CD4-positive, alpha-beta T cell treated with Interleukin-4 for 1 hour (primary cell): ENCODE data around the gene CEP126.
"Not testable (repeated sequence)": the region's sequence is repeated elsewhere in the genome, so short reads cannot be mapped to it uniquely, and the experiment has no call there.

Source experiments
- DNase-seq, 2 donors: peaks; one replicate each; pipeline ENCODE4 v3.0.0-alpha.2; 2020 to 2022

The CEP126 gene

DNA sequence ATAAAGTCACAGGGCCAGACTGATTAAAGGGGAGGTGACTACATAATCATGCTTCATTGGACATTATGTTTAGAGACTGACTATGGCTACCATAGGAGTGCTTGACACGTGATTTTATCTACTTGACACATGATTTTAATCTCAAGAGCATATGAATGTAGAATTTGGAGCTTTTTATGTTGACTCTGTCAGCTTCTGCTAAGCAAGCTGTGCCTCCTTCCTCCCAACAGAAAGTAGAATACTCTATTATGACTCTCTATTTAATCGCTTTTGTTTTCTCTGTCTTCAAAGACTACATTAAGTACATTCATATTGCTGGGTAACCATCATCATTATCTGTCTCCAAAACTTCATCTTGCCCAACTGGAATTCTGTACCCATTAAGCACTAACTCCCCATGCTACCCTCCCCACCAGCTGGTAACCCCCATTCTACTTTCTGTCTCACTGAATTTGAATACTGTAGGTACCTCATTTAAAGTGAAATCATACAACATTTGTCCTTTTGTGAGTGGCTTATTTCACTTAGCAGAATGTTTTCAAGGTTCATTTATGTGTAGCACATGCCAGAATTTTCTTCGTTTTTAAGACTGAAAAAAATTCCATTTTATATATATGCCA is 26.2 kb downstream of the CEP126 start:
- no peak for DNase-seq

DNA sequence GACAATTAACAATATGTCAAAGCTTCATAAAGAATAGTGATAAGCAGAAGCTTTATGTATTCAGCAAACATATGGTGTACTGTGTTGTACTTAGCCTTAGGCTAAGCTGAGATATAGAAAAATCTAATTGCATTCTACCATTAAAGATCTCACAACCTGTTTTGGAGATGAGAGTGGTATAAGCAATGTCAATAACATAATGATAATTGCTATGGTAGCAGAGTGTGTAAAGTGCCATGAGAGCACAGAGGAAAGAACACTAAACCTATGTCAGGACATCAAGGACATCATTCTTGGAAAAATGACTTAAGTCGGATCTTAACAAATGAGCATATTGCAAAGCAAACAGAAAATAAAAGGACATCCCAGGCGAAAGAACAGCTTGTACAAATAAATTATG is 30.1 kb downstream of the CEP126 start:
- no peak for DNase-seq

DNA sequence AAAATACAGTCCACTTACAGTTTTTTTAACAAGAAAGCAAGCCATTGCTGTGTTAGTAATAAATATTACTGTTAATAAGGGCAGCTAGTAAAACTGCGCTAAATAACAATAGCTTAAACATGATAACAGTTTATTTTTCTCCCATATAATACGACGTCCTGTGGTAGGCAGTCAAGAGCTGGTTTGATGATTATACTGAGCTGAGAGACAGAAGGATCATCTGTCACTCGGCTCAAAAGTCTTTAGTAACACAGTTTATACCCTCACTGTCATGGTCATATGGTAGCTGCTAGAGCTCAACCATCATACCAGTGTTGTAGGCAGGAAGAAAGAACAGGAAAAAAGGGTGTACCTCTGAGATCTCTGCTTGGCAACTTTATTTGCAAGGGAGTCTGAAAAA is 30.6 kb downstream of the CEP126 start:
- no peak for DNase-seq

DNA sequence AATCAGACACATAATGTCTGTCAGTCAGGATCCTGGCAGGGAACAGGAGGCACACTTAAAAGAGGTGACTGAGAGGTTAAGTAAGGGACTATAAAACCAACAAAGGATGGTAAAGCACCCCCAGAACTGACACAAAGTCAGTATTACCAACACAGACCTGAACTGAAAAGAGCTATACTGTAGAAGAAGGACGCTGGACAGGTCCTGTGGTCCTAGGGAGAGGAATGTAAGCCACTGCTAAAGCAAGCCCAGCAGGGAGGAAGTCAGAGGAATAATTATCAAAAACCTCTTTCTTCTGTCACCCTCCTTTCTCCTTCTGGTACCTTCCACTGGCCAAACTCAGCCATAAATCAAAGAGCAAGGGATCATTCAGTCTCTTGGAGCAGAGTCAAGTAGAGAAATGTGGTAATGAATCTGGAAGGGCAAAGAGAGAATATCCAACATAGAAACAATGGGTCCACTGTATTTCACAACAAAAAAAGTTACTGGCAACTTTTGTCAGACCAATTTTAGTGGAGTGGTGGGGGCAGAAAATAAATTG is 34.9 kb downstream of the CEP126 start:
- DNase-seq = no peak

DNA sequence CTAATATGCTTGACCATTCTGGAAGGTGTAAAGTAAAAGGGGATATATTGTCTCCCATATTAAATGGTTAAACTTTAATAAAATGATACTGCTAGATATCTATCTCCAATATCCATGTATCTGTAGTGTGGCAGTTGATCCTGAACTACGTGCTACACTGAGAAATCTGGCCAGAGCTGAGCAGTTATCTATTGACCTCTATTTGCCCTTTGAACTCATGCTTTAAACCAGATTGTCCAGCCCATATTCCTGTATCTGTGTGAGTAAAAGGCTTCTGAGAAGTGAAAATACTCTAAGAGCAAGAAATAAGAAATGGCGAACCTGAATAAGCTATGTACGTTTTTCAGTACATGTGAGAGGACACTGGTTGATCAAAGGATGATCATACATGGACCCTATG is 40.5 kb downstream of the CEP126 start:
- DNase-seq = no peak

DNA sequence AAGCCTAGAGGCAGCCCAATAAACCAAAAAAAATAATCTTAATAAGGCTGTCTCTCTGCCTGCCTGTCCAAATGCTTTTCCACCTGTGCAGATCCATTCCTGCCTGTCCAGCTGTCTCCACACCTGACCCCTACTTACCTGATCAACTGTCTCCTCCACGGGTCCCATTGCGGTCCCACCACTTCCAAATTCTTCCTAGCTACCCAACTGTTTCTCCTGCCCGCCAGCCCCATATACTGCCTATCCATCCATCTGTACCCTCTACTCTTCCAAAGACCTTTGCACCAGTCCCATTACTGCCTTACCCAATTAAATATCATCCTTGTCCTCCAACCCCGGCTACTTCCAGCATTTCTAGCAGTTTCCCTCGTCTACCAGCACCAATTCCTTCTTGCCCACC is 40.9 kb downstream of the CEP126 start:
- DNase-seq = no peak

DNA sequence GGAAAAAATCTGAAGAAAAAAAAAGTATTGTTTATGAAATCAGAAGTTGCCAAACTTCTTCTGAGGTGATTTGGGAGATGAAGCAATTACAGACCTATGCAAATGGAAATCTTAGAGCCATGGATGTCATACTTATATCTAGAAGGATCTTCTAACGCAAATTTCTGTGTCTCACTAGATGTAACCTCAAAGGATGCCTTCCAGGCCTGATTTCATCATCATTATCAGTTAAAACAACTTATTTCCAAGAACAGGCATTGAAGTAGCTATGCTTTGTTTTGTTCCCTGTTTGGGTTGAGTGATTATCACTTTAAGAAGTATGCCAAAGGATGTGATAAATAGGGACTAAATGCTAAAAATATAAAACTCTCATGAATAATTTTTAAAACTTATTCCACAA is 45.4 kb downstream of the CEP126 start:
- DNase-seq = no peak

DNA sequence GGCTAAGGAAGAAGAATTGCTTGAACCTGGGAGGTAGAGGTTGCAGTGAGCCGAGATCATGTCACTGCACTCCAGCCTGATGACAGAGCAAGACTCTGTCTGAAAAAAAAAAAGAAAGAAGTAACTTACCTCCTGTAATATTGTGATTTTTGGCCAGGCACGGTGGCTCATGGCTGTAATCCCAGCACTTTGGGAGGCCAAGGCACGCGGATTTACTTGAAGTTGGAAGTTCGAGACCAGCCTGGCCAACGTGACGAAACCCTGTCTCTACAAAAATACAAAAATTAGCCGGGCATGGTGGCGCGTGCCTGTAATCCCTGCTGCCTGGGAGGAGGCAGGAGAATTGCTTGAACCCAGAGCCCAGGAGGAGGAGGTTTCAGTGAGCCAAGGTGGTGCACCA is 49.4 kb downstream of the CEP126 start:
- not testable (repeated sequence) for DNase-seq

DNA sequence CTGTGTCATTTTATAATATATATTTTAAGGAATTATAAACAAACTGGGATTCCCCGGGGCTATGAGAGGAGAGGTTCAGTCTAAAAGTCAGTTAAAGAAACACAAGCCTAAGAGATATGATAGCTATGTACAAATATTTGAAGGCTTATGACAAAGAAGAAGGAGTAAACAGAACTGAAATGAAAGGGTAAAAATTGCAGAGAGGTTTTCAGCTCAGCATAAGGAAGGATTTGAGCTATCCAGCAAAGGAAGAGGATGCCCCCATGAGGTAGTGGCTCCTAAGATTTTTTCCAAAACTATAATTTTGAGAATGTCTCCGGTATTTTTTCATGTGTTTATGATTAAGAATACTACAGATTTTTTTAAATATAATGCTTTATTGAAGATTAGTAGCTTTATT is 59.4 kb downstream of the CEP126 start:
- no peak for DNase-seq

DNA sequence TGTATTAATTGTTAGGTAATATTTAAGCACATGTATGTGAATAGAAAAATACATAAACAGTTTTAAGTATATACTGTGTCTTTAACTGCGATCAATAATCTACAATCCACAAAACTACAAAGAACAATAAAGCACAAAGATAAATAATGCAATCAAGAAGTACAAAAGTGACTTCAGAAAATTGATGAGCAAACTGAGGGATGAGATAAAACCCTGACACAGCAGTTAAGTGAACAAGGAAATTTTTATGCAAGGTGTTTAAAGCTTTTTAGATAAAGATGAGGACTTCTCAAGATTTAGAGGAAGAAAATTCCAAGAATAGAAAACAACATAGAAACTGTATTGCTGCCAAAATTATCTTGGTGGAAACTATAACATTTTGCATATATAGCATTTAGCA is 60.0 kb downstream of the CEP126 start:
- no peak for DNase-seq

DNA sequence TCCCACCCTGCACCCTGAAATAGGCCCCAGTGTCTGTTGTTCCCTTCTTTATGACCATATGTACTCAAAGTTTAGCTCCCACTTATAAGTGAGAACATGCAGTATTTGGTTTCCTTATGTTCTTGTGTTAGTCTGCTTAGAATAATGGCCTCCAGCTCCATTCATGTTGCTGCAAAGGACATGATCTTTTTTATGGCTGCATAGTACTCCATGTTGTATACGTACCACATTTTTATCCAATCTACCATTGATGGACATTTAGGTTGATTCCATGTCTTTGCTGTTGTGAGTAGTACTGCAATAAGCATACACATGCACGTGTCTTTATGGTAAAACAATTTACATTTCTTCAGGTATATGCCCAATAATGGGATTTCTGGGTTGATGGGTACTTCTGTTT is 60.9 kb downstream of the CEP126 start:
- no peak for DNase-seq

DNA sequence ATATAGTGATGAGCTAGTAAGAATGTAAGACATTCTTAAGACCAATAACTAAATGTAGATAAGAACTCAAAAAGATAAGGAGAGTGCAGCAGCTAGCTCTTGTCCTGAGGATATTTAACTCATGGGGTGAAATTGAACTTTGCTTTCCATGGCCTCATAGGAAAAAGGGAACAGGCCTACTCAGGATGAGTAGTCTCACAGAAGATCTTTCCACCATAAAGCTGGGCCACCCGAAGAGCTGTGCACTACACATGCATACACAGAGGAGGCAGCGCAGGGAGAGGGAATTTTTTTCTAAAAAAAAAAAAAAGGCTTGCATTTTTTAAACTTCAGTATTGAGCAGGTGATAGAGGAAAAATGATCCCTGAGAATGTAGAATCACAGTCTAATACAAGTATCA is 72.6 kb downstream of the CEP126 start:
- no peak for DNase-seq

DNA sequence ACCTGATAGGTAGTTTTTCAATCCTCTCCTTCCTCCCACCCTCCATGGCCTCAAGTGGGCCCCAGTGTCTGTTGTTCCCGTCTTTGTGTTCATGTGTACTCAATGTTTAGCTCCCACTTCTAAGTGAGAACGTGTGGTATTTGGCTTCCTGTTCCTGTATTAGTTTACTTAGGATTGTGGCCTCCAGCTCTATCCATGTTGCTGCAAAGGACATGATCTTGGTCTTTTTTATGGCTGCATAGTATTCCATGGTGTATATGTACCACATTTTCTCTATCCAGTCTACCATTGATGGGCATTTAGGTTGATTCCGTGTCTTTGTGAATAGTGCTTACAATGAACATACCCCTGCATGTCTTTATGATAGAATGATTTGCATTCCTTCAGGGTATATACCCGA is 78.4 kb downstream of the CEP126 start:
- no peak for DNase-seq

DNA sequence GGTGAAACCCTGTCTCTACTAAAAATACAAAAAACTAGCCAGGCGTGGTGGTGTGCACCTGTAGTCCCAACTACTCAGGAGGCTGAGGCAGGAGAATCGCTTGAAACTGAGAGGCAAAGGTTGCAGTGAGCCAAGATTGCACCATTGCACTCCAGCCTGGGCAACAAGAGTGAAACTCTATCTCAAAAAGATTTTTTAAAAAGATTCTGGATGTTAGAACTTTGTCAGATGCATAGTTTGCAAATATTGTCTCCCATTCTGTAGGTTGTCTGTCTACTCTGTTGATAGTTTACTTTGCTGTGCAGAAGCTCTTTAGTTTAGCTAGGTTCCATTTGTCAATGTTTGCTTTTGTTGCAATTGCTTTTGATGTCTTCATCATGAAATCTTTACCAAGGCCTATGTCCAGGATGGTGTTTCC is 79.3 kb downstream of the CEP126 start:
- not testable (repeated sequence) for DNase-seq

DNA sequence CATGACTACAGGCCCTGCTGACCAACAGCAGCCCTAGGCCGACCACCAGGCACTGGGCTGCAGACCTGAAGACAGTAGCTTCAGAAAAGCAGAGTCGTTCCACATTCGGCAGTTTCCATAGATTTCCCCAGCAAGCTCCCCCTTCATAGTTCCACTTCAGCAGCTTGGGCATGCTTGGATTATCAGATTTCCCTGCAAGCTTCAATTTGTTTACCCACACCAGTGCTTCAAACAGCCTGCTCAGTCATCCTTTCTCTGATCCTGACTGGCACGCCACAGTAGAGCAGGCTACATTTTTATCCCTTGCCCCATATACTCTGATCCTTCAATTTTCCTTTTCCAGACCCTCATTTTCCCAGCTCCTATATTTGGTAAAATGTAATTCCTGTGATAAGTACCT is 81.3 kb downstream of the CEP126 start:
- no peak for DNase-seq

DNA sequence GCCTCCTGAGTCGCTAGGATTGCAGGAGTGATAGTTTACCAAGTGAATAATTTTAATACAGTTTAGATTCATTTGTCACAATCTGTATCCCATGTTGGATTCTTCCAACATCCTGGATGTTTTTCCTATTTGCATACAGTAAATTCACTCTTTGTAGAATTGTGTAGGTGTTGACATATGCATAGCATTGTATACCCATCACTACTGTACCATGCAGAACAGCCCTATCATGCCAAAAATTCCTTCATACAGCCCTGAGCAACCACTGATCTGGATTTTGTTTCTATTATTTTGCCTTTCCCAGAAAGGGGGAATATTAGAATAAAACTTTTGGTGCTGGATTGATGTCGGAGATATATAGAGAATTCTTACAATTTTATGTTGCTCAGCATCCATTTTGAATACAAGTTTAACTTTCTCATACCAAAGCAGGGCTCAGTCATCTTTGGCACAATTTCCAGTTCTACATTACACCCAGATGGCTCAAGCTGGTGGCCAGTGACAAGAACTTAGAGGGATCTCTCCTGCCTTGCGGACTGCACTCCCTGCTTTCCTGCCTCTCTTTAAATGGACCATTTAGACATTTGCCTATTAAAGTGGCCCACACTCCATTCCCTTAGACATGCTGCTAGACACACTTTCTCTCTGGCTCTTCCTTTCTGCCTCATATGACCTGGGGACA is 87.0 kb downstream of the CEP126 start:
- no peak for DNase-seq

DNA sequence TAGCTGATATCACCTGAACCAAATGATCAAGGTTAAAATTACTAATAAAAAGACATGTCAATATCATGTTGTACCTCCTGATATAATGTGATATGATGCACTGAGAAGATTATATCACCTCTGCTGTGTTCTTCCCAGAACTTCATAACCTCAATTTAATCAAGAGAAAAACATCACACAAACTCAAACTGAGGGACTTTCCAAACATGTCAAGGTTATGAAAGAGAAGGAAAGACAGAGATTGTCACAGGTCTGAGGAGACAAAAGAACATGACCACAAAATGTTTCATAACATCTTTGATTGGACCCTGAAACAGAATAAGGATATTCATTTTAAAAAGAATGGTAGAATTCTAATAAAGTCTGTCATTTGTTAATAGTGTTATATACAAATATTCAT is 89.4 kb downstream of the CEP126 start:
- DNase-seq = no peak

DNA sequence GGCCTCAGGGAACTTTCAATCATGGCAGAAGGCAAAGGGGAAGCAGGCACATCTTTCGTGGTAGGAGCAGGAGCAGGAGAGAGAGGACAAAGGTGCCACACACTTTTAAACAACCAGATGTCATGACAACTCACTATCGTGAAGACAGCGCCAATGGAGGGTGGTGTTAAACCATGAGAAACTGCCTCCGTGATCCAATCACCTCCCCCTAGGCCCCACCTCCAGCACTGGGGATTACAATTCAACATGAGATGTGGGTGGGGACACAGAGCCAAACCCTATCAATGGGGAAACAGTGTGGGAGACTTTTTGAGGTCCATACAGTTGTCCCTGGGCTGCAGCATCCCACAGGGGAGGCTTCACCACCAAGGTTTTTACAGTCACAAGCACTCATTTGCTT is 90.5 kb downstream of the CEP126 start:
- DNase-seq = no peak

DNA sequence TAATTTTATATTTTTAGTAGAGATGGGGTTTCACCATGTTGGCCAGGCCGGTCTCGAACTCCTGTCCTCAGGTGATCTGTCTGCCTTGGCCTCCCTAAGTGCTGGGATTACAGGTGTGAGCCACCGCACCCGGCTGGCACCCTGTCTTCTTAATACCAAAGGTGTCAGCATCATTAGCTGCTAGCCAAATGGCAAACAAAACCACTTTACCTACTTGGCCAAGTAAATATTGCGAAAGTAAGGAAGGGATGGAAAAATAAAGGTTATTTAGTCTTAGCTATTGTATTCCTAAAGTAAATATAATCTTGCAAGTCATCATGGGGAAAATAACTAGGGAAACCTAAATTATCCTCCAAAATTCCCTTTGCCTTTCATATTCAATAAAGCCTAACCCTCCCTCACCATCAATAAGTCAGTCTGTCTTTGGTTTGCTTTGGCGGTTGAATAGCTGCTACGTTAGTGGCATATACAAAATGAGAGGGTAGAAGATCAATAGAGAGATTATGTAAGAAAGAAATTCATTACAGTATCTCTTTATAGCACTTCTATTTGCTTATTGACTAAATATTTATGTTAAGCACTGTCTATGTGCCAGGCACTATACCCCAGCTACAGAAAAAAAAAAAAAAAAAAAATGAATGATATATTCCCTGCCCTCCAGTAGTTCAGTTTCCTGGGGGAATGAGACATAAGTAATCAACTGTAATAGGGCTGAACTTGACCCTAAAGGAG is 92.2 kb downstream of the CEP126 start:
- DNase-seq = no peak

DNA sequence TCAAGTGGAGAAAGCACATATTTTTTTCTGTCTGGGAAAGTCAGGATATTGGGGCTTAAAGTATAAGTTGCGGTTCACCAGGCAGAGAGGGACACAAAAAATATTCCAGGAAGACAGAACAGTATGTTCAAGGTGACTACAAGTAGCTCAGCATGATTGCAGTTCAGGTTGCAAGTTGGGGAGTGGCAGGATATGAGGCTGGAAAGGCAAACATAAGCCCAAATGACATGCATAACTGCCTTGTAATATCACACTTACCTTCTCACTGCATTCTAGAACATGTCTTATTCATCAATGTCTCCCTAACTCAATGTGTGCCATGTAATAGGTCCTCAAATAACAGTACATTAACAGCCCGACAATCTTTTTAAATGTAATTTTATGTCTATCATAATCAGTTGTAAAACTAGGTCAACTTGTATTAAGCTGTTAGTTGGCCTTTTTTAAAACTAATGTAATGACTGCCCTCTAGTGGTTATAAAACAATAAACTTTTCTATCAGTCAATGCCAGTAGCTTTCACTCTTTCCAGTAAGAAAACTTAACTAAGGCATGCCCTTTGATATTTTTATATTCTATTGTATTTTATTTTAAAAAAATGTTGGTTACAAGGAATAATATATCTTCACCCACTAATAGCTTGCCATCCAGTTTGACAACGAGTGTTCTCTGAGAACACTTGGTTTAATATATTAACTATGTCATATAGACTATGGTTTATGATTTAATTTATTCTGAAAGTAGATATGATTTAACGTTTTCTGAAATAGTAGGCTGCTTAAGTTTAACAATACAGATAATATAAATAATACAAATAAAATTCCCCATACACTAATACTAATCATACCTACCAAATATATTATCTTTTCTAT is 93.0 kb downstream of the CEP126 start:
- peak in 1 of 2 donors; percentile 57 for DNase-seq

DNA sequence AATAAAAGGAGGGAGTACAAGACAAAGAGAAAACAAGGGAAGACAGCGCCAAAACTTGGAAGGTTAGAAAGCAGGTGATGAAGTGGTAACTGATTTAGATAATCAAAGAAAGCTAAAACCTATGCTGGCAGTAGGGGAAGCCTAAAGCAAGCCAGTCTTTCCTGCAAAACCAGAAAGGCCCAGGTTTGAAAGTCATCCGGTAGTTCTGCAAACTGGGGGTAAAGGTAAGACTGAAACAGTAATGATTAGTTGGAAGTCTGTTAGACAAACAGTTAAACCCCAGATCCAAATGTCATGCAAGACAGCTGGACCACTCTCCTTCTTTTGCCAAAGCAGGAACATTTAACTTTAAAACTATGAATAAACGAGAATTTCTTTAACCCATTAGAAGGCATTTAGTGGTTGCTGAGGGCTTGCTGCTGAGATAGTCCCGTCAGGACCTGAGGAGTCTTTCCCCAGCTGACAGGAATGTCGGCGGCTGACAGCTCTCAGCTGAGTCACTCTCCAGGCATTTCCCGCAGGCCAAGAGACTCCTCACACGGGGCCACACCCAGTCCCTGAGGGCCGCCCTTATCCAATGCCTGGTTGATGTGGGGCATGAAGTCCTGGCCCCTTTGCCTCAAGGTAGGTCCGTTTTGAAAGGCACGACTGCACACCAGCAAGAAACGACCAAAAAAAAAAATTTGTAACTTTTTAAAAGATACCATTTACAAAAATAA is 96.1 kb downstream of the CEP126 start:
- DNase-seq = no peak

DNA sequence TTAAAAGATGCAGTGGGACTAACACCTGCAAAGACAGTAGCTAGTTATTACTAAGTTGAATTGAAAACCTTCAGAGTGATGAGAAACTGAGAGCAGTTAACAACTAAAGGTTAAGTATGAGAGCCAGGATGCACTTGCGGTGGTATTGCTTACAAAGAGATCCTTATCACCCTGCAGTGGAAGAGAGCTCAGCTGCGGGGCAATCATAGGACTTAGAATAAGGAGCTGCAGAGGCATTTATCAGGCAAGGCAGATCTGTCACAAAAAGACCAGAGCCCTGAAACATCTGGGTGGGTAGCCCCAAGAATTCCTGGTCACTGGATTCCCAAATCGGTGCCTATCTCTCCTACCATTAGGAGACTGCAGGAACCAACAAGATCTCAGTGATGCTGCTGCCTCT is 98.1 kb downstream of the CEP126 start:
- no peak for DNase-seq
